Hematopoietic multipotent progenitor cell treated with erythropoietin and hydrocortisone succinate and interleukin-3 and kit ligand, for 6 days (in vitro differentiated cells): ENCODE data around the gene HYDIN.
A peak's percentile ranks its signal among the peaks of the same experiment; 100 is the strongest.
"Not testable (repeated sequence)": the region's sequence is repeated elsewhere in the genome, so short reads cannot be mapped to it uniquely, and the experiment has no call there.

Experiments used
- DNase-seq: peaks from one replicate; pipeline ENCODE4 v3.0.0-alpha.2; 2015

HYDIN gene

GRCh38 chr16:70822734-70823133 is 407.8 kb downstream of the HYDIN start:
- not testable (repeated sequence) for DNase-seq

GRCh38 chr16:70818088-70818487 is 412.4 kb downstream of the HYDIN start:
- not testable (repeated sequence) for DNase-seq

- DNase-seq = no peak
These were observed 421.0 kb downstream of the HYDIN start for GRCh38 chr16:70809392-70810060.

- peak; percentile 12 for DNase-seq
These were observed 422.2 kb downstream of the HYDIN start for GRCh38 chr16:70808371-70808770.

- DNase-seq = no peak
These were observed 424.7 kb downstream of the HYDIN start for GRCh38 chr16:70805787-70806186.

GRCh38 chr16:70805380-70805779 is 425.1 kb downstream of the HYDIN start:
- no peak for DNase-seq

GRCh38 chr16:70804734-70805169 is 425.8 kb downstream of the HYDIN start:
- DNase-seq = no peak

GRCh38 chr16:70804153-70804733 is 426.3 kb downstream of the HYDIN start:
- DNase-seq = peak; percentile 20

- no peak for DNase-seq
These were observed 427.2 kb downstream of the HYDIN start for GRCh38 chr16:70803319-70803718.

GRCh38 chr16:70801611-70802010 is 428.9 kb downstream of the HYDIN start:
- no peak for DNase-seq

- peak; percentile 97 for DNase-seq
These were observed 429.6 kb downstream of the HYDIN start, which contains the start of gene VAC14 for GRCh38 chr16:70800781-70801480. Gene VAC14, minus strand, starts transcription at chr16:70801158. Its CDS starts 258 bp downstream, at chr16:70800900.

- peak; percentile 49 for DNase-seq
These were observed 430.2 kb downstream of the HYDIN start for GRCh38 chr16:70800311-70800710.

- no peak for DNase-seq
These were observed 434.2 kb downstream of the HYDIN start for GRCh38 chr16:70796301-70796700.

GRCh38 chr16:70795296-70795912 is 435.1 kb downstream of the HYDIN start:
- no peak for DNase-seq

- DNase-seq = no peak
These were observed 436.5 kb downstream of the HYDIN start for GRCh38 chr16:70793851-70794502.

- no peak for DNase-seq
These were observed 439.7 kb downstream of the HYDIN start for GRCh38 chr16:70790815-70791214.

- no peak for DNase-seq
These were observed 440.7 kb downstream of the HYDIN start for GRCh38 chr16:70789595-70790447.

GRCh38 chr16:70788668-70789594 is 441.6 kb downstream of the HYDIN start:
- DNase-seq = no peak

GRCh38 chr16:70786020-70786755 is 444.3 kb downstream of the HYDIN start:
- no peak for DNase-seq
